OCI-LY3 (cell line): ENCODE measurements around the gene ADGRG2.

ENCODE experiments used
- H2AFZ ChIP-seq: fragments of 200-600, 300-600 bp; shearing (Covaris generic); 2 replicates; pipeline ENCODE4 v1.6.0; 2014; ENCODE audit warnings: antibody characterized with exemption, low read depth, low read length
- H3K27ac ChIP-seq: fragments of 200-600, 300-600 bp; sonication (generic); 2 replicates; pipeline ENCODE4 v1.5.1; 2014; ENCODE audit warnings: mild to moderate bottlenecking, low read length, moderate library complexity, mixed read lengths
- H3K27me3 ChIP-seq: fragments of 200-600, 300-600 bp; sonication (generic); 2 replicates; pipeline ENCODE4 v1.6.1; 2014; ENCODE audit warnings: low read depth, low read length, mixed read lengths
- H3K36me3 ChIP-seq: fragments of 200-600, 300-600 bp; sonication (generic); replicated peaks from 2 replicates; pipeline ENCODE3; 2014; ENCODE audit warnings: low read depth, low read length, mixed read lengths
- H3K4me1 ChIP-seq: fragments of 300-600, 200-600 bp; sonication (generic); 2 replicates; pipeline ENCODE4 v1.6.1; 2014; ENCODE audit warnings: low read length, mixed read lengths
- H3K4me2 ChIP-seq: fragments of 200-600, 300-600 bp; sonication (generic); 2 replicates; pipeline ENCODE4 v1.6.1; 2014; ENCODE audit warnings: low read length, mixed read lengths
- H3K4me3 ChIP-seq: fragments of 300-600, 200-600 bp; sonication (generic); 2 replicates; pipeline ENCODE4 v1.5.1; 2014; ENCODE audit warnings: antibody characterized with exemption, mild to moderate bottlenecking, low read length, moderate library complexity
- H3K79me2 ChIP-seq: fragments of 300-600, 200-600 bp; shearing (Covaris generic); 2 replicates; pipeline ENCODE4 v1.6.1; 2014; ENCODE audit warnings: mild to moderate bottlenecking, low read length, mixed read lengths
- H3K9ac ChIP-seq: fragments of 300-600, 200-600 bp; shearing (Covaris generic); 2 replicates; pipeline ENCODE4 v1.6.0; 2014; ENCODE audit warnings: mild to moderate bottlenecking, low read length, moderate library complexity
- H3K9me3 ChIP-seq: fragments of 200-600, 300-600 bp; shearing (Covaris generic); 2 replicates; pipeline ENCODE4 v1.6.1; 2014; ENCODE audit warnings: low read length, mixed read lengths; ENCODE audit not compliant: insufficient read depth
- H4K20me1 ChIP-seq: fragments of 200-600, 300-600 bp; sonication (generic); 2 replicates; pipeline ENCODE4 v1.6.1; 2016; ENCODE audit warnings: low read length, mixed read lengths; ENCODE audit not compliant: insufficient read depth
- EZH2phosphoT487 ChIP-seq: fragments of 200-600 bp; shearing (Covaris generic); IDR thresholded peaks from 2 replicates; pipeline ENCODE4 v1.6.1; 2018; ENCODE audit warnings: antibody characterized with exemption, mixed run types, low read depth
- TF ChIP-seq, protein P1 (sequence below): fragments of 200-600, 300-600 bp; sonication (generic); IDR thresholded peaks from 2 replicates; pipeline ENCODE4 v1.5.1; 2014; ENCODE audit warnings: antibody characterized with exemption, low read length, low read depth

Gene ADGRG2

DNA sequence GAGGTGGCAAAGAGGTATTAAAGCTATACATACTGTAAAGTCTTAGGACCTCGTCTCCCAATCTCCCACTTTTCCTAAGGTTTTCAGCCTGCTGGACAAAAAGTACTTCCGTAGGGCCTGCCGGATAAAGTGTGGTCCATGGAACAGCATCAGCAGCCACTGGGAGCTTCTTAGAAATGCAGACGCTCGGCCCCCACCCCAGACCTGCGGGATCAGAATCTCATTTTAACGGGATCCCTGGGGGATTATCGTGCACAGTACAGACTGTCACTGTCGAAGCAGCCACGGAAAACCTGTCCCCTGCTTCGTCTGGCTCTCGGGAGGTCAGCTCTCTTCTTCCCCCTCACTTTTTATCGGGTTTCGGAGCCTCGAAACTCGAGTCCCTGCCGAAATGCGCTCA, 802 bp downstream of the ADGRG2 start:
- no peak overlapping the region for H3K4me2 ChIP-seq
- H3K79me2 ChIP-seq = no peaks in the 10 kb centered on the region
- H3K4me3 ChIP-seq = no peak overlapping the region
- no peak for TF ChIP-seq EZH2phosphoT487
- TF ChIP-seq, protein P1, sequence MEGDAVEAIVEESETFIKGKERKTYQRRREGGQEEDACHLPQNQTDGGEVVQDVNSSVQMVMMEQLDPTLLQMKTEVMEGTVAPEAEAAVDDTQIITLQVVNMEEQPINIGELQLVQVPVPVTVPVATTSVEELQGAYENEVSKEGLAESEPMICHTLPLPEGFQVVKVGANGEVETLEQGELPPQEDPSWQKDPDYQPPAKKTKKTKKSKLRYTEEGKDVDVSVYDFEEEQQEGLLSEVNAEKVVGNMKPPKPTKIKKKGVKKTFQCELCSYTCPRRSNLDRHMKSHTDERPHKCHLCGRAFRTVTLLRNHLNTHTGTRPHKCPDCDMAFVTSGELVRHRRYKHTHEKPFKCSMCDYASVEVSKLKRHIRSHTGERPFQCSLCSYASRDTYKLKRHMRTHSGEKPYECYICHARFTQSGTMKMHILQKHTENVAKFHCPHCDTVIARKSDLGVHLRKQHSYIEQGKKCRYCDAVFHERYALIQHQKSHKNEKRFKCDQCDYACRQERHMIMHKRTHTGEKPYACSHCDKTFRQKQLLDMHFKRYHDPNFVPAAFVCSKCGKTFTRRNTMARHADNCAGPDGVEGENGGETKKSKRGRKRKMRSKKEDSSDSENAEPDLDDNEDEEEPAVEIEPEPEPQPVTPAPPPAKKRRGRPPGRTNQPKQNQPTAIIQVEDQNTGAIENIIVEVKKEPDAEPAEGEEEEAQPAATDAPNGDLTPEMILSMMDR = no peak
- H3K27ac ChIP-seq = no peak overlapping the region
- H3K27me3 ChIP-seq = no peaks in the 10 kb centered on the region
- no peaks in the 10 kb centered on the region for H3K4me1 ChIP-seq
- H3K9ac ChIP-seq = no peak overlapping the region
- no peak overlapping the region for H2AFZ ChIP-seq
- no peaks in the 10 kb centered on the region for H3K9me3 ChIP-seq
- no peaks in the 10 kb centered on the region for H4K20me1 ChIP-seq
- H3K36me3 ChIP-seq = no peaks in the 10 kb centered on the region

DNA sequence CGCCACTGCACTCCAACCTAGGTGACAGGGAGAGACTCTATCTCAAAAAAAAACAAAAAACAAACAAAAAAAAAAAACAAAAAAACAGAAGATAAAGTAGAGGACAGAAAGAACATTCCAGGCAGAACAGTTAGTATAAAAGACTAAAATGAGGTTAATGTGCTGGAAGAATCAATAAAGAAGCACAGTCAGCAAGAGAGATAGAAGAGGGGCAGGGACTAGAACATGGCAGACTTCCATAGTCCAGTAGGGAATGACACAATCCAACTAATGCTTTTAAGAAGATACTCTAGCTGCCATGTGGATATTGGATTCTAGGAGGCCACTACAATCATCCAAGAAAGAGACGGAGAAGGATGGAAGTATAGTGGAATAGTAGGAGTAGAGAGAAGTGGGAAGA, 11.6 kb downstream of the ADGRG2 start:
- Histone ChIP-seq H3K27ac (no peak overlapping the region), H3K36me3 (no peaks in the 10 kb centered on the region), H3K27me3 (no peaks in the 10 kb centered on the region), H3K9me3 (no peaks in the 10 kb centered on the region), H3K9ac (no peak overlapping the region), H4K20me1 (no peaks in the 10 kb centered on the region), H3K4me3 (no peak overlapping the region), H3K4me2 (no peak overlapping the region), H3K79me2 (no peaks in the 10 kb centered on the region), H2AFZ (no peak overlapping the region), H3K4me1 (no peaks in the 10 kb centered on the region)
- TF ChIP-seq, protein P1 = no peak
- no peak for TF ChIP-seq EZH2phosphoT487

DNA sequence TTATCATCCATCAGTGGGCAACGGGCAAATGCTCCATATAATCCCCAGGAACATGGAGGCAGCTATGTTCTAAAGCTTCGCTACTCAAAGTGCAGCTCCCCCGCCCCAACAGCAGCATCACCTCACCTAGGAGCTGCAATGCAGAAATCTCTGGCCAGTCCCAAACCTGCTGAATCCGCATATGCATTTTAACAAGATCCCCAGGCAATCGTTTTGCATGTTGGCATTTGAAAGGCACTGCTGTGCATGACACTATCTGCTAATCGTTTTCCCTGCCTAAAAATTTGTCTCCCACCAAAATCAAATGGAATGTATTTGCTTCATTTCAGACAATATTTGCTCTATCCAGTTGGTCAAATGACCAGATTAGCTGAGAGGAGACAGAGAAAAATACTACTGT, 15.2 kb downstream of the ADGRG2 start:
- H3K27me3 ChIP-seq = no peaks in the 10 kb centered on the region
- H3K9ac ChIP-seq = no peak overlapping the region
- no peaks in the 10 kb centered on the region for H3K36me3 ChIP-seq
- H3K9me3 ChIP-seq = no peaks in the 10 kb centered on the region
- no peak overlapping the region for H2AFZ ChIP-seq
- TF ChIP-seq, protein P1 = no peak
- no peak for TF ChIP-seq EZH2phosphoT487
- no peaks in the 10 kb centered on the region for H4K20me1 ChIP-seq
- no peak overlapping the region for H3K4me2 ChIP-seq
- H3K79me2 ChIP-seq = no peaks in the 10 kb centered on the region
- H3K4me3 ChIP-seq = no peak overlapping the region
- no peaks in the 10 kb centered on the region for H3K4me1 ChIP-seq
- H3K27ac ChIP-seq = no peak overlapping the region

DNA sequence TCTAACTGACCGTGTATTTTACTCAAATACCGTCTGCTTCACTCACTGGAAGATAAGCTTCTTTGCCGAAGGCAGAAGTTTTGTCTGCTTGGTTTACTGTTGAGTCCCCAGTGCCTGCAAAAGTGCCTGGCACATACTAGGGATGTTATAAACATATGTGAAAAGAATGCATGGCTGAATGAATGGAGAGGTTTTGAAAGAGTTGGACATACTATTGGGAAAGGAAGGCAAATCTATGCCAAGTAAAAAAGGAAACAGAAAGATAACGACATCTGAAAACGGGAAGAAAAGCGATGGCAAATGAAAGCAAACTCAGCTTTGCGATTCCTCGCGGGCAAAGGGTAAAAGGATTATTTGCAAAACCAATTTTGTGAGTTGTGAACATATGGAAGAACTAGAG, 21.7 kb downstream of the ADGRG2 start:
- no peaks in the 10 kb centered on the region for H3K9me3 ChIP-seq
- H3K4me1 ChIP-seq = no peaks in the 10 kb centered on the region
- no peaks in the 10 kb centered on the region for H3K36me3 ChIP-seq
- H3K79me2 ChIP-seq = no peaks in the 10 kb centered on the region
- no peaks in the 10 kb centered on the region for H3K27me3 ChIP-seq
- H3K27ac ChIP-seq = no peak overlapping the region
- no peak overlapping the region for H3K9ac ChIP-seq
- H2AFZ ChIP-seq = no peak overlapping the region
- no peak overlapping the region for H3K4me2 ChIP-seq
- TF ChIP-seq, protein P1 = no peak
- no peak for TF ChIP-seq EZH2phosphoT487
- no peak overlapping the region for H3K4me3 ChIP-seq
- no peaks in the 10 kb centered on the region for H4K20me1 ChIP-seq
